WTC11 (cell line): ENCODE data around the gene GART.

Experiments
- TF ChIP-seq, protein P1 (sequence below): fragments of 200-600 bp; IDR thresholded peaks from 2 replicates; pipeline ENCODE4 v1.8.0; 2022; ENCODE audit warnings: antibody characterized with exemption
- TF ChIP-seq, protein P2 (sequence below): sonication (generic); formaldehyde crosslinking; IDR thresholded peaks from 2 replicates; pipeline ENCODE4 v1.8.1; 2022; ENCODE audit warnings: low read depth, mild to moderate bottlenecking, moderate library complexity, missing genetic modification reagents, borderline replicate concordance

DNA sequence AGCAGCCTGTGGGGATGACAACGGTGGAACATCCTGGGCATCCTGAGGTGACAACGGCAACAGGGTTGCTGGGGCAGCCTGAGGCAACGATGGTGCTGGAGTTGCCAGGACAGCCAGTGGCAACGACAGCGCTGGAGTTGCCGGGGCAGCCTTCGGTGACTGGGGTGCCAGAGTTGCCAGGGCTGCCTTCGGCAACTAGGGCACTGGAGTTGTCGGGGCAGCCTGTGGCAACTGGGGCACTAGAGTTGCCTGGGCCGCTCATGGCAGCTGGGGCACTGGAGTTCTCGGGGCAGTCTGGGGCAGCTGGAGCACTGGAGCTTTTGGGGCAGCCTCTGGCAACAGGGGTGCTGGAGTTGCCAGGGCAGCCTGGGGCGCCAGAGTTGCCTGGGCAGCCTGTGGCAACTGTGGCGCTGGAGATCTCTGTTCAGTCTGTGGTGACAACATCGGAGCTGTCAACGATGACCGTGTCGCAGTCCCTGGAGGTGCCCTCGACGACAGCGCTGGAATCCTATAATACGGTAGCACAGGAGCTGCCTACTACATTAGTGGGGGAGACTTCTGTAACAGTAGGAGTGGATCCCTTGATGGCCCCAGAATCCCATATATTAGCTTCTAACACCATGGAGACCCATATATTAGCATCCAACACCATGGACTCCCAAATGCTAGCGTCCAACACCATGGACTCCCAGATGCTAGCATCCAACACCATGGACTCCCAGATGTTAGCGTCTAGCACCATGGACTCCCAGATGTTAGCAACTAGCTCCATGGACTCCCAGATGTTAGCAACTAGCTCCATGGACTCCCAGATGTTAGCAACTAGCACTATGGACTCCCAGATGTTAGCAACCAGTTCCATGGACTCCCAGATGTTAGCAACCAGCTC is 9.1 kb upstream of the GART start:
- TF ChIP-seq, protein P1, sequence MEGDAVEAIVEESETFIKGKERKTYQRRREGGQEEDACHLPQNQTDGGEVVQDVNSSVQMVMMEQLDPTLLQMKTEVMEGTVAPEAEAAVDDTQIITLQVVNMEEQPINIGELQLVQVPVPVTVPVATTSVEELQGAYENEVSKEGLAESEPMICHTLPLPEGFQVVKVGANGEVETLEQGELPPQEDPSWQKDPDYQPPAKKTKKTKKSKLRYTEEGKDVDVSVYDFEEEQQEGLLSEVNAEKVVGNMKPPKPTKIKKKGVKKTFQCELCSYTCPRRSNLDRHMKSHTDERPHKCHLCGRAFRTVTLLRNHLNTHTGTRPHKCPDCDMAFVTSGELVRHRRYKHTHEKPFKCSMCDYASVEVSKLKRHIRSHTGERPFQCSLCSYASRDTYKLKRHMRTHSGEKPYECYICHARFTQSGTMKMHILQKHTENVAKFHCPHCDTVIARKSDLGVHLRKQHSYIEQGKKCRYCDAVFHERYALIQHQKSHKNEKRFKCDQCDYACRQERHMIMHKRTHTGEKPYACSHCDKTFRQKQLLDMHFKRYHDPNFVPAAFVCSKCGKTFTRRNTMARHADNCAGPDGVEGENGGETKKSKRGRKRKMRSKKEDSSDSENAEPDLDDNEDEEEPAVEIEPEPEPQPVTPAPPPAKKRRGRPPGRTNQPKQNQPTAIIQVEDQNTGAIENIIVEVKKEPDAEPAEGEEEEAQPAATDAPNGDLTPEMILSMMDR: no peak
- TF ChIP-seq, protein P2, sequence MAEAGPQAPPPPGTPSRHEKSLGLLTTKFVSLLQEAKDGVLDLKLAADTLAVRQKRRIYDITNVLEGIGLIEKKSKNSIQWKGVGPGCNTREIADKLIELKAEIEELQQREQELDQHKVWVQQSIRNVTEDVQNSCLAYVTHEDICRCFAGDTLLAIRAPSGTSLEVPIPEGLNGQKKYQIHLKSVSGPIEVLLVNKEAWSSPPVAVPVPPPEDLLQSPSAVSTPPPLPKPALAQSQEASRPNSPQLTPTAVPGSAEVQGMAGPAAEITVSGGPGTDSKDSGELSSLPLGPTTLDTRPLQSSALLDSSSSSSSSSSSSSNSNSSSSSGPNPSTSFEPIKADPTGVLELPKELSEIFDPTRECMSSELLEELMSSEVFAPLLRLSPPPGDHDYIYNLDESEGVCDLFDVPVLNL (CRISPR knock-in tag): no peak
